GM19099 (cell line): Measurements from ENCODE around the gene BEND2.

Experiments used
- POLR2A ChIP-seq: IDR thresholded peaks from 3 replicates; pipeline ENCODE4 v1.6.1; 2011; ENCODE audit warnings: low read depth; ENCODE audit not compliant: insufficient read length; ENCODE audit errors: extremely low read depth

BEND2 gene

DNA sequence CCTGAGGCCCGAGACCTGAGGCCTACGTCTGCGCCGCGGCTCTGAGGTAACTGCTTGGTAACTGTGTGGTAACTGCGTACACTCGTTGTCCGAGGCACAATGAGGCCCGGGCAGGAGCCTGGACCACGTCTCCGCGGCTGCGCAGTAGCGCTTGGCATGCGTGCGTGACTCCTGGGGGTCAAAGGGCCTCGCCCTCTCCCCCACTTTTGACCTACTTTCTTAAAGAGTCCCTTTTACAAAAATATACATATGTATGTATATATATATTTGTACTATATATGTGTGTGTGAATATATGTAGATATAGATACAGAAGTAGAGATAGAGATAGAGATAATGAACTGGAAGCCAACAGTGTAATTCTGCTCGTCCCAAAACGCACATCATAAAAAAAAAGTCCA, at the start of gene BEND2:
Gene BEND2 (minus strand): TSS at position 101 of the 400 bp plus-strand sequence. CDS start 136 bp downstream, outside the sequence.
- no peak for TF ChIP-seq POLR2A

DNA sequence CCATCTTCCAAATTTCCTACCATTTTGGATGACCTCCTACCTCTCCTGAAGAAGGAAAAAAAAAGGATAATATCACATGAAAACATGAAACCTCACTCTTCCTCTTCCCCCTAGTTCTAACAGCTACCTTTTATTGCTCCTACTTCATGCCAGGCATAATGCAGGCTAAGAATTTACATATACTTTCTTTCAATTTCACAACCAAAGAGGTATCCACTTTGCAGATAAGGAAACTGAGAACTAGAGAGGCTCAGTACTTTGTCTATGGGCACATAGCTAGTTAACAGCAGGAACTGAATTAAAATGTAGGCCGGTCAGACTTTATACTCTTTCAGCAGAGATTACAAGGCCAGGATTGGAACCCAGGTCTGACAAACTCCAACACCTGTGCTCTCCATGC, 34.4 kb upstream of the BEND2 start:
- TF ChIP-seq POLR2A, result no peak

DNA sequence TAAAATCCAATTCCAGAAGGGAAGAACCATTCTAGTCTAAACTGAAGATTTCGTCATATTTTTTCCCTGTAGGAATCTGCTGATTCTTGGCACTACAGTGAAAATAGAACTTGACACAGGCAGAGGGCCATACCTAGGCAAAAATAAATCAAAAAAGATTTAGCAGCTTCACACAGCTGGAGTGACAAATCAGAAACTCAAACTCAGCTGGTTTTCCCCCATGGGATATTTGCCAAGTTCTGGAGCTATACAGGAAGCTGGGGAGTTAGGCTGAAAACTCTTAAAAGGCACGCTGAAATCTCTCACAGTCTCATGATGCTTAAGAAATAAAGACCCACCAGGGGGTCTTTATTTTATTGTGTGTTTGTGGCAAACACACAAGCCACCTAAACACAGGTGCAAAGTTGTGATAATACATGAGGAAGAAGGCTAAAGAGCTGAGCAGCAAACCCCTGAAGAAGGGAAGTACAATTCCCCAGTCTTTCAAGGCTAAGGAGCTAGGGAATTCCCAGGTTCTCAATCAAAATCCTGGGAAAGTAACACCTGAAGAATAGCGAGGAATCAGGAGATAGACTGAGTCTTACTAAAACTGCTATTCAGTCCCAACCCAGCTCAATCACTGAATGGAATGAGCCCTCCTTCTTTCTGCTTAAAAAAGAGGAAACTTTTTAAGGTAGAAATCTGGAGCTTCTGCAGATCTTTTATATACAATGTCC, 32.1 kb upstream of the BEND2 start:
- TF ChIP-seq POLR2A, result no peak

DNA sequence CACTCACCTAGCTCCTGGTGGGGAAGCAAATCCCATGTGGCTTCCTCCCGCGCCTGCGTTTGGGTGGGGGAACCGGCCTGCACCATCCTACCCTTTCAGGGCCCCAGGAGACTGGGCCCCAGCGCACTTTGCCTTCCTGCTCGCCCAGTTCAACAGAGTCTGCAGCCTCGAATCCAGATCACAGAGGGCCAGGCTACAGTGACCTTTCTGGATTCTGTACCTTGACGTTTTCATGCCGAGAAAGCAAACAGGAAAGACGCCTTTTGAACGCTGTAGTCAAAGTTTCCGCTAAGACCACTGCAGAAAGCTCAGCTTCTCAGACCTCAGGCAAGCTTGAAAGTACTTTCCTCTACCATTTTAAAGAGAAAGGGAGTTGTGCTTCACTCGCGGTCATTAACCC, 7.4 kb upstream of the BEND2 start:
- TF ChIP-seq POLR2A, result no peak

DNA sequence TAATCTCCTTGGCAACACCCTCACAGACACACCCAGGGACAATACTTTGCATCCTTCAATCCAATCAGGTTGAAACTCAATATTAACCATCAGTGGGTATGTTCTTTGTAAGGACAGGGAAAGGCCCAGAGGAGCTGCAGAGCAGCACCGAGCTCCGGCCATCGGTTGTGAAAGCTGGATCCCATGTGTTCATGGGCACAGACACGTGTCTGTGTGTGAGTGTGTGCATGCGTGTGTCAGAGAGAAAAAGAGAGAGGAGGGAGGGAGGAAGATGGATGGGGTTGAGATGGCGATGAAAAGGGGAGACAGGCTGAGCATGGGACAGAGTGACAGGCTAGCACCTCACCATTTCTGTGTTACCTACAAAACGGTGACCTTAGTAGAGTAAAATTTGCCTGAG, 6.8 kb upstream of the BEND2 start:
- no peak for TF ChIP-seq POLR2A

DNA sequence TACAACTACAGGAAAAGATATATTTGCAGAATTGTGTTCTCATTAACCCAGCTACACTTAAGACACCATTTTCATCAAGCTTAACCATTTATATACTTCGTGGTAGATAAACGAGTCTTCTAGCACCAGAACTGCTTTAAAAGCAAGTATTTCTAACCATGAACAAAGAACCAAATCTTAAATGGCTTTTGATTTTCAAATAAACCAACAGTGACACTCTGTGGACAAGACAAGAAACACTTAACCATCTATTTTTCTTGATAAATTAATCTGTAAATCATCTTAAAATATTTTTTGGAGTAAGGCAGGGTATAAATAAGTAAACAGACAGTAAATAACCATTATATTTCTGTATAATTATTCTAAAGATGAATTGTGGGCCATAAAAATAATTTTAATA, 10.2 kb downstream of the BEND2 start:
- no peak for TF ChIP-seq POLR2A

DNA sequence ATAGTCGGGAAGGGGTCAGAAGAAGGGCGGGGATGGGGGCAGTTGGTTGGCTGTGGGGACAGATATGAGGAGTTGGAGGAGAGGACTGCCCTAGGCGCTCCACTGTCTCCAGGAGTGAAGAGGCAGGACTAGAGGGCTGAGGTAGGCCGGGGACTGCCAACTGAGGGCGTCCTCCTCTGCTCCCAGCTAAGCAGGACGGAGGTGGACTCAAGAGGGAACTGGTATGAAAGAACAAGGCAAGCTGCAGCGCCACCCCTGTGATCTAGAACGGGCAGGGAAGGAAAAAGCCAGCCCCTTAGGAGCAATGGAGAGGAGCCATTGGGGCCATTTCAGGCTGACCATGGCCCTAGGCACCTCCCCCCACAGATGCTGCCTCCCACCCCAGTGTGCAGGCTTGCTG, 14.0 kb downstream of the BEND2 start:
- TF ChIP-seq POLR2A, result no peak

DNA sequence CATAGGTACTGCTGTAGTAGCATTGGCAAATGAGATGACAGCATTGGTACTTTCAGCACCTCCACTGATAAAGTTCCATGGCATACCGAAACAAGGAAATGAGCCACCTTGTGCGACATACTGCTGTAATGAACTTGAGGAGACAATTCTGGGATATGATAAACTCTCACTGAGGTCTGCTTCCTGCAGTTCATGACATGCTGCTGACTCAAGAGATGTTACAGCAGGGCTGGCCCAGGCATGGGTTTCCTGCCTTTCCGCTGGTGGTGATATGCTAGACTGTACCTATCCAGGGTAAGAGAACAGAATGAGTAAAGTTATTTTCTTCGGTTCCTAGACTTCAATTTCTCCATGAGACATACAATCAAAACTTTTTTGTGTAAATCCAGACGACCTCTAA, 17.1 kb downstream of the BEND2 start:
- no peak for TF ChIP-seq POLR2A

DNA sequence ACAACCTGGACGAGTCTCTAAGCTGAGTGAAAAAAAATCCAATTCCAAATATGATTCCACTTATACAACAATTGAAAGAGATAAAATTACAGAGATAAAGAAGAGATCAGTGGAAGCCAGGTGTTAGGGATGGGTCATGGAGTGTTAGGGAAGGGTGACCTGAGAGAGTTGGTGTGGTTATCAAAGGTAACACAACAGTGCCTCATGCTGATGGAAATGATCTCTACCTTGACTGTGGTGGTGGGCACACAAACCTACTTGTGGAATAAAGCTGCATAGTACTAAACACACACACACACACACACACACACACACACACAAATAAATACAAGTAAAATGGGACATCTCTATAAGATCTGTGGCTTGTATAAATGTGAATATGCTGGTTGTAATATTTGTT, 26.0 kb downstream of the BEND2 start:
- TF ChIP-seq POLR2A, result no peak

DNA sequence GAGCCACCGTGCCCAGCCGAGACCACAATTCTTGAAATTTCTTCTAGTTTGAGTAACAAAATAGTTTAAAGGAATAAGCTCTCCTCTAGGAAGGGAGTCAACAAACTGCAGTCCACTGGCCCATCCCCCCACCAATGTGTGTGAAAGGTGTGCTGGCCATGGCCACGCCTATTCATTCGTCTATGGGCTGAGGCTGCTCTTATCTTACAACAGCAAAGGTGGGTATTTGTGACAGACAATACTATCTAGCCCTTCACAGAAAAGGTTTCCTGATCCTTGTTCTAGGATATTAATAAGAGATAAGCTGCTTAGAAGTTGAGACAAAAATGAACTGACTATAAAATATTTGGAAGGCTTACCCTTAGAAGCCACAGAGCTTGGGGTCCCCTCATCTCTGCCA, 41.2 kb downstream of the BEND2 start:
- TF ChIP-seq POLR2A, result no peak

DNA sequence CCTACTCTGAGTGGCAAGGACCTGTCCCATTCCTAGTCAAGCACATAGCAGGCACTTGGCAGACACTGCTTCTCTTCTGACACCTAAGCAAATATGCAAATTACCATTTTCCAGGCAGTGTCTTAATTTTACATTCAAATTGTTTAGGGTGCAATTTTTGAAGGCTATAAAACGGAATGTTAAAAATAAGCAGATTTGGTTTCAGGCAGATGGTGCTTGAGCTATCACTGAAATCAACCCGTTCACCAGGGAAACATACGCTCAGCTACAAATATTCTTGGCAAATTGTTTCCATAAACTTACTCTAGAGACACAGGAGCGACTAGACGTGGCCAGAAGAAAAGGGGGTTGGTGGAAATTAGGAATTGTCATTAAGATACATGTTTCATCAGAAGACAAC, 45.7 kb downstream of the BEND2 start:
- no peak for TF ChIP-seq POLR2A

DNA sequence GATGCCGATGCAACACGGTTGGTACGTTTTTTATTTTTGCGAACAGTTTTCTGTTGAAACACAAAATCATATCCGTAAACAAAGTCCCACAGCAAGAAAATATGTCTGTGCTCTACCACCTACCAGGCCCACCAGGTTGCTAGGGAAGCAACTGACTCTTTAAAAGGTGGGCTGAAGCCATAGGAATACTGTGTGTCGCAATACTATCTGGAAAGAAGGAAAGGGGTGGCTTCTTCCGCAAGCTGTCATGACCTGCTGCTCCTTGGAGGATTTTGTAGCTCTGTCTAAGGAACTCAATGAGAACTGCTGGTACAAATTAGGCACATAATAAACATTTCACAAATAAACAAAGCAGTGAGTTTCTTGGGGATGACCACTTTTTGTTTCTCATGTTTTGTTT, 46.5 kb downstream of the BEND2 start:
- no peak for TF ChIP-seq POLR2A

DNA sequence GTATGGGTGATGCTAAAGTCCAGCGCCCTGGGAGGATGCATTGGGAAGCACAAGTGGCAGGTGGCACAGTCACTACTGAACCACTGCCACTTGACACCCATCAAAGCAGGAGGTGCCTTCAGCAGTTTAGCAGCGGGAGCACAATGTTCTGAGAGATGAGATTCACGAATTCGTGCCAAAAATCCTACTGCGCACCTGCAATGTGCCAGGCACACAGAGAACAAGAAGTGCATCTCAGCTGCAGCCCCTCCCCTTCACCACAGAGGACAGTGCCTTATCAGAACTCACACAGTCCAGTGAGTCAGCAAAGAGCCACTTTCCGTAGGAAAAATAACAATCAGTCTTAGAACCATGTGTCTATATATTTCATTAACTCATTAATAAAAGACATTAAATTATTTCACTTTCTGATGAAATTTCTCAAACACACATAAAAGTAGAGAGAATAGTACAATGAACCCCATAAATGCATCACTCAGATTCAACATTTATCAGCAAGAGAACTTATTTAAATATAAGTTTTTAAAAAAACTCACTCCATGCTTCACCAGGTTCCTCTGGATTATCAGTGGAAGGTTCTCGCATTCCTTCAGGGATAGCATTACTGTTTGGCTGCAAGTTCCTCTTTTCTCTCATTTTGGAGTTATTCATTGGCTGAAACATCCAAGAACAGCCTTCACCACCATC, 47.0 kb downstream of the BEND2 start:
- no peak for TF ChIP-seq POLR2A

DNA sequence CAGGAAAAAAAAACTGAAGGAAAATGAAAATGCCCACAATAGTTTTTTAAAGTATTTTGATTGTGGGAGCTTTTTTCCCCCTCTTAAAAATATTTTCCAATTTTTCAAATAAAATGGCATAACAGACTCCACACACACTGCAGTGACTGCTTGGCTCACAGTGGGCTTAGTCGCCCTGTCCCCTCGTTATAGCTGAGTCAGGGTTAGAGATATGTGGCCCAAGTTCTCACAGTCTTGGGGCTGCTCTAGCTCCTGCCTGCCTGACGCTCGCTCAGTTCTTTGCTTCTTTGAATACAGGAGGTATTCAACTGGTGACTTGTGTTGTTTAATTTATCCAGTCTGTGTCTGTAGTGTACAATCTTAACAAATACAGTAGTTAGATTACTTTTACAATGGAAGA, 47.7 kb downstream of the BEND2 start:
- TF ChIP-seq POLR2A, result no peak

DNA sequence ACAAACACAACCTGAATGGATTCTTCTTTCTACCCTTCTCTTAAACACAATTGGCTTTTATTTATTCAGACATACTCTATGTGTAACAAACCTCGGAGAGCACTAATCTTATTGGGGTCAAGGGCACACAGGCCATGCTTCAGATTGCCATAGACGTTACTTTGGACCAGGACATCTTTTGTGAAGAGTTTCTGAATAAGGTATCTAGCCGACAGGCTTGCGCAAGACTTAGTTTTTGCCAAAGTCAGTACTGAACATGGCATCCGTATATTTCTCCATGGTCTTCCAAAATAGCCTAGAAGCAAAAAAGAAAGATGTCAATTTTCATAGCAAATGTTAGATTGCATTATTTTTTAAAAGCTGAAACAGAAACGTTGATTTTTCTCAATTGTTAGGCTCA, 49.8 kb downstream of the BEND2 start:
- TF ChIP-seq POLR2A, result no peak

DNA sequence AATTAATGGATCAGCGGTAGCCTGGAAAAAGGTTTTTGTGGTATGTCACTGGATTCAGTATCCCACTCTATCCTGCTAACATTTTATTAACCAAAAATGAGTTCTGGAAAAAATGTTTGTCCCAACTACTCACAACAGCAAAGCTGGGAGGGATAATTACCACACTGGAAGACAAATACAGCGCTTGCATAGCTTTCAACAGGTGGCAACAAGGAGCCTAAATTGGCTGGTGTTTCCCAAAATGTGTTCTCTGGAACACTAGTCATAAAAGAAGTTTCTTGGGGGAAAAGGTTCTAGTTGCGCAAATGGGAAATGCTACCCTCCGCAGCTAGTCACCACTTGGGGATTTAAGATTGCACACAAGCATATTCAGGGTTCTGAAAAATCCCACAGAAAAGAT, 54.6 kb downstream of the BEND2 start:
- TF ChIP-seq POLR2A, result no peak

DNA sequence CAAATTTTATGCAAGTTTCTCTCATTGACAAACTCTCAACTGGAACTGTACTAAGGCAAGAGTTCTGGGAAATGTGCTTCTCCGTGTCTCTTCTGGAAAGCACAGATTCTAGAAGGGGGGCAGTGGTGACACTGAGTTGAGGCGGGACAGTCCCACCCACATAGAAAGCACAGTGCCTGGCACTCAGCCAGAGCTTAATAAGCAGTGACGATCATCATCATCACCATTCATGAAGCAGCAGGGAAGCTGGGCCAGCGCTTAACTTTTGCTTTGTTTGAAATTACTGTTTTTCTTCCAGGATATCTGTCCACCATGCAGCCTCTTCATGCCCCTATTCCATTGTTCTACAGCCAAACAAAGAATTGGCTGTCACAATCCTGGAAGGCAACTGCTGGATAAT, 60.3 kb downstream of the BEND2 start:
- no peak for TF ChIP-seq POLR2A

DNA sequence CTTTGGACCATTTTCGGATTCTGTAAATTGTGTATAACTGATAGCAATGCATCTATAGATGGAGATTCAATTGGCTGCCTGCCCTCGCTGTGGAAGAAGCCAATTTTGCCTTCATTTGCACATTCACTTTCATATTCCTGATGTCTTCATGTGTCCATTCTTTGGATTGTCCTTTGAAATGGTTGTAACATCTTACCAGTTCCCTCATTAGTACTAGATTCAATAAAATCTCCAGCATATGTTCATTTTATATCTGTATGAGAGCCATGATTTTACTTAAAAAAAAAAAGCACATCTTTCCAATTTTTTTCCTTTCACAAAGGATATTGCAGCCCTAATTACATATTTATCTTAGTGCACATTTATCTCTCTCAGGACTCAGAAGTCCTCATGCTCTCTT, 61.7 kb downstream of the BEND2 start:
- no peak for TF ChIP-seq POLR2A

DNA sequence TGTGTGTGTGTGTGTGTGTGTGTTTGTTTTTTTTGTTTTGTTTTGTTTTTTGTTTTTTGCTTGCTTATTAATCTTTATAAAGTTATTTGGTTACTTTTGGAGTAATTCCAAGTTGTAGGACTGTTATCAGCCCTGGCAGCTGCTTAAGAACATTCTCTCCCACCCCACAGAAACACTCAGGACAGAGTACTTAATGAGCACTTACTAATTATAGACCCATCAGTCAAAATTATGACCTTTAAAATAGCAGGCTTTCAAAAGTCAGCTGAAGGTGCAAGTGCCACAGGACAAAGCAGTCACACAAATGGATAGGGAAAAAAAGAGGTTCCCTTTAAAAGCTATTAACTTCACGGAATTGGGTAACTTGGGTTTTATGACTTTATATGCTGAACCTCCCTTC, 69.0 kb downstream of the BEND2 start:
- TF ChIP-seq POLR2A, result no peak
